HG03064 (cell line): Measurements from ENCODE around the gene REEP6.

Source experiments
- ATAC-seq: cut with Tn5 transposase; IDR thresholded peaks from one replicate; pipeline ENCODE4 v1.9.1; 2021; ENCODE audit warnings: low read depth; ENCODE audit not compliant: unreplicated experiment

REEP6 gene

GRCh38 chr19:1456121-1456900 is 34.7 kb upstream of the REEP6 start:
- no peak for ATAC-seq

- no peak for ATAC-seq
Observed at GRCh38 chr19:1457031-1457739, 33.8 kb upstream of the REEP6 start.

GRCh38 chr19:1457892-1458291 is 33.1 kb upstream of the REEP6 start:
- ATAC-seq = no peak

GRCh38 chr19:1459479-1459878 is 31.5 kb upstream of the REEP6 start:
- ATAC-seq = no peak

- ATAC-seq = no peak
Observed at GRCh38 chr19:1460033-1460995, 30.7 kb upstream of the REEP6 start.

GRCh38 chr19:1461862-1462261 is 29.1 kb upstream of the REEP6 start:
- no peak for ATAC-seq

- ATAC-seq = no peak
Observed at GRCh38 chr19:1465191-1466016, 25.6 kb upstream of the REEP6 start.

- no peak for ATAC-seq
Observed at GRCh38 chr19:1466018-1466460, 24.9 kb upstream of the REEP6 start.

- no peak for ATAC-seq
Observed at GRCh38 chr19:1466461-1467214, 24.3 kb upstream of the REEP6 start.

GRCh38 chr19:1467215-1467489 is 23.8 kb upstream of the REEP6 start:
- ATAC-seq = no peak

- ATAC-seq = no peak
Observed at GRCh38 chr19:1467490-1468273, 23.3 kb upstream of the REEP6 start.

- no peak for ATAC-seq
Observed at GRCh38 chr19:1468274-1468820, 22.6 kb upstream of the REEP6 start.

- no peak for ATAC-seq
Observed at GRCh38 chr19:1468821-1469254, 22.1 kb upstream of the REEP6 start.

- no peak for ATAC-seq
Observed at GRCh38 chr19:1469255-1470054, 21.5 kb upstream of the REEP6 start.

GRCh38 chr19:1470055-1470304 is 21.0 kb upstream of the REEP6 start:
- ATAC-seq = no peak

- ATAC-seq = no peak
Observed at GRCh38 chr19:1470305-1471009, 20.5 kb upstream of the REEP6 start.

- ATAC-seq = no peak
Observed at GRCh38 chr19:1471010-1471514, 19.9 kb upstream of the REEP6 start.
